K562 (cell line): Measurements from ENCODE around the gene RBM28. TPM values are rescaled to one million over a fixed set of nuclear protein-coding genes. Genes with fewer than 3 reads are reported as not detected.

Experiments
- ATAC-seq: fragments of 200-7000 bp; cut with Tn5 transposase; 3 replicates; pipeline ENCODE4 v1.9.1; 2020; ENCODE audit warnings: moderate library complexity
- BruUV-seq: library from RNA; stranded (reverse); fragments of 400-500 nt; replicated peaks from 2 replicates; lab custom pipeline; 2021; lab: Mats Ljungman, UMichigan
- CTCF ChIA-PET: fragments of 300-600 bp; formaldehyde crosslinking; extraction: SDS; loops from one replicate; lab custom pipeline; 2021; ENCODE audit warnings: low intra/inter-chr PET ratio; lab: Yijun Ruan, JAX
- POLR2A ChIA-PET: fragments of 300-600, 350-650 bp; sonication (Branson Sonifier 250); formaldehyde crosslinking; extraction: SDS; loops from one replicate; lab custom pipeline; 2021; ENCODE audit warnings: antibody characterized with exemption, inconsistent platforms; lab: Yijun Ruan, JAX
- DNase-seq, 4 experiments: peaks; one replicate each; pipeline versions ENCODE4 v3.0.0 to v3.0.0-alpha.2; 2011 to 2018; ENCODE audit warnings: low spot score in 3 of 4, mixed read lengths in 3 of 4; ENCODE audit errors: extremely low read depth in 1 of 4
- FAIRE-seq: peaks from 2 replicates; lab custom pipeline; 2011; peaks lifted over from hg19 to GRCh38; lab: Jason Lieb, UNC
- H2AFZ ChIP-seq: 2 replicates; pipeline ENCODE4 v1.6.0; 2011; ENCODE audit warnings: low read depth, low read length, control low read depth, inconsistent platforms
- H3K27ac ChIP-seq: fragments of 200-600 bp; 3 replicates; pipeline ENCODE4 v1.8.0; 2011; ENCODE audit warnings: low read depth, mild to moderate bottlenecking, control low read depth, inconsistent platforms, low read length, moderate library complexity, mixed read lengths; ENCODE audit errors: extremely low read depth
- H3K27me3 ChIP-seq, 2 experiments: fragments of 300-600 bp in 1 of 2; 2 replicates in 1 of 2; 3 replicates in 1 of 2; pipeline versions ENCODE4 v1.6.0 to v1.8.0; 2011; ENCODE audit warnings: inconsistent platforms in 2 of 2, low read length in 2 of 2, mild to moderate bottlenecking in 1 of 2, mixed read lengths in 1 of 2, moderate library complexity in 1 of 2; ENCODE audit not compliant: control insufficient read depth in 2 of 2, insufficient read depth in 2 of 2
- H3K36me3 ChIP-seq: fragments of 300-600 bp; 3 replicates; pipeline ENCODE4 v1.8.0; 2011; ENCODE audit warnings: mild to moderate bottlenecking, low read length, inconsistent platforms; ENCODE audit not compliant: control insufficient read depth, insufficient read depth
- H3K4me1 ChIP-seq, 2 experiments: fragments of 200-600 bp in 1 of 2; replicated peaks in 1 of 2; 2 replicates in 1 of 2; 3 replicates in 1 of 2; pipeline versions ENCODE4 v1.5.1 to v1.8.0; 2011; ENCODE audit warnings: inconsistent platforms in 2 of 2, low read length in 2 of 2, mild to moderate bottlenecking in 1 of 2, mixed read lengths in 1 of 2, moderate library complexity in 1 of 2; ENCODE audit not compliant: control insufficient read depth in 2 of 2, insufficient read depth in 2 of 2
- H3K4me2 ChIP-seq: 2 replicates; pipeline ENCODE4 v1.6.1; 2011; ENCODE audit warnings: low read length, control low read depth, inconsistent platforms, mixed read lengths; ENCODE audit not compliant: insufficient read depth
- H3K4me3 ChIP-seq: fragments of 200-600 bp; sonication (generic), shearing (Covaris generic); 2 replicates; pipeline ENCODE4 v1.5.1; 2016; ENCODE audit warnings: control low read depth, inconsistent platforms
- H3K79me2 ChIP-seq: fragments of 200-600 bp; 3 replicates; pipeline ENCODE4 v1.8.0; 2011; ENCODE audit warnings: low read length, inconsistent platforms; ENCODE audit not compliant: control insufficient read depth, insufficient read depth
- H3K9ac ChIP-seq, 2 experiments: 2 replicates each; pipeline versions ENCODE4 v1.6.0 to v1.6.1; 2011; ENCODE audit warnings: low read depth in 2 of 2, low read length in 2 of 2, control low read depth in 1 of 2, inconsistent platforms in 1 of 2, mild to moderate bottlenecking in 1 of 2, mixed read lengths in 1 of 2; ENCODE audit not compliant: insufficient read depth in 1 of 2
- H3K9me1 ChIP-seq: one replicate; pipeline ENCODE4 v1.6.0; 2011; ENCODE audit warnings: inconsistent platforms, mild to moderate bottlenecking, low read length, moderate library complexity; ENCODE audit not compliant: control insufficient read depth, insufficient read depth
- H3K9me3 ChIP-seq: replicated peaks from 2 replicates; pipeline ENCODE4 v1.5.1; 2011; ENCODE audit warnings: low read depth, low read length, inconsistent platforms; ENCODE audit not compliant: control insufficient read depth, insufficient read depth
- H4K20me1 ChIP-seq: replicated peaks from 2 replicates; pipeline ENCODE4 v1.6.1; 2011; ENCODE audit warnings: low read length, inconsistent platforms, mixed read lengths; ENCODE audit not compliant: control insufficient read depth, insufficient read depth
- CC2D1A ChIP-seq: fragments of 450-650 bp; IDR thresholded peaks from 2 replicates; pipeline ENCODE4 v1.6.1; 2017; ENCODE audit warnings: mild to moderate bottlenecking
- GATA2 ChIP-seq: sonication (generic); formaldehyde crosslinking; IDR thresholded peaks from 2 replicates; pipeline ENCODE4 v1.4.0; 2020; ENCODE audit warnings: mild to moderate bottlenecking, missing genetic modification reagents
- KLF16 ChIP-seq: IDR thresholded peaks from 2 replicates; pipeline ENCODE4 v1.6.1; 2016; ENCODE audit warnings: antibody characterized with exemption
- MAZ ChIP-seq, 2 experiments: fragments of 450-650 bp in 1 of 2; sonication (generic) in 1 of 2; formaldehyde crosslinking; IDR thresholded peaks in 1 of 2; conservative IDR thresholded peaks in 1 of 2; 2 replicates each; pipeline versions ENCODE4 v1.4.0 to v1.5.0; 2020; ENCODE audit warnings: mild to moderate bottlenecking in 1 of 2, missing genetic modification reagents in 1 of 2
- NBN ChIP-seq: fragments of 450-650 bp; IDR thresholded peaks from 2 replicates; pipeline ENCODE4 v1.6.1; 2016; ENCODE audit warnings: low read depth, mild to moderate bottlenecking
- NCOA6 ChIP-seq: fragments of 450-650 bp; IDR thresholded peaks from 2 replicates; pipeline ENCODE4 v1.6.1; 2017; ENCODE audit warnings: mild to moderate bottlenecking
- RAD21 ChIP-seq, 2 experiments: fragments of 250-450 bp in 1 of 2; fragments of 450-650 bp in 1 of 2; sonication (Bioruptor Pico) in 1 of 2; formaldehyde crosslinking in 1 of 2; IDR thresholded peaks in 1 of 2; conservative IDR thresholded peaks in 1 of 2; 2 replicates each; pipeline versions ENCODE4 v1.4.0 to v1.8.0; 2020 to 2022; ENCODE audit warnings: mild to moderate bottlenecking in 2 of 2, moderate library complexity in 1 of 2
- SMARCC2 ChIP-seq: fragments of 450-650 bp; IDR thresholded peaks from 2 replicates; pipeline ENCODE4 v1.6.1; 2017; ENCODE audit warnings: antibody characterized with exemption, moderate library complexity, mild to moderate bottlenecking, low read depth
- STAG1 ChIP-seq: sonication (generic); formaldehyde crosslinking; IDR thresholded peaks from 2 replicates; pipeline ENCODE4 v1.5.0; 2020; ENCODE audit warnings: missing genetic modification reagents, borderline replicate concordance
- ZNF717 ChIP-seq: fragments of 250-450 bp; sonication (Bioruptor Pico); IDR thresholded peaks from 2 replicates; pipeline ENCODE4 v1.5.0; 2021
- WGBS: fragments of 100-300 bp; shearing (Covaris generic); methylation state at CpG from one replicate; pipeline ENCODE4 v1.1.6; 2016; ENCODE audit warnings: low coverage, mixed read lengths; ENCODE audit not compliant: insufficient coverage; ENCODE audit errors: missing lambda C conversion rate; 5-methylcytosine and 5-hydroxymethylcytosine counted together
- in situ Hi-C: fragments of 300-500 bp; cut with MboI; formaldehyde crosslinking; loops from 4 replicates; pipeline ENCODE4 v1.15.0; 2018; ENCODE audit warnings: inconsistent platforms, mixed read lengths
- intact Hi-C: fragments of 100-400 bp; cut with micrococcal nuclease; formaldehyde crosslinking; loops from 2 replicates; pipeline ENCODE4 v1.14.2; 2022
- polyA plus RNA-seq, 8 experiments: library from polyadenylated mRNA; depleted of rRNA in 4 of 8; stranded (reverse) in 5 of 8; unstranded in 3 of 8; fragments of >200 nt; fragmentation: Nextera tagmentation in 2 of 8; fragmentation: Illumina TruSeq in 1 of 8; extraction: Ambion mirVana in 2 of 8; extraction: Trizol in 1 of 8; gene quantifications; 2 replicates each; pipeline versions ENCODE4 v1.2.1 to v1.2.3, GENCODE V29; 2011 to 2014; ENCODE audit warnings: inconsistent platforms in 1 of 8, missing spikeins in 1 of 8
- total RNA-seq, 7 experiments: library from RNA; depleted of rRNA in 6 of 7; stranded (reverse); fragments of >200 nt in 6 of 7; fragmentation: Illumina TruSeq in 2 of 7; extraction: Trizol in 2 of 7; gene quantifications; 2 replicates each; pipeline versions ENCODE4 v1.2.1 to v1.2.3, GENCODE V29; 2011 to 2021; ENCODE audit warnings: low replicate concordance in 1 of 7
- TF ChIP-seq, protein P1 (sequence below): sonication (generic); formaldehyde crosslinking; IDR thresholded peaks from 2 replicates; pipeline ENCODE4 v1.8.0; 2022; ENCODE audit warnings: mild to moderate bottlenecking, missing genetic modification reagents
- TF ChIP-seq, protein P2 (sequence below): fragments of 450-650 bp; formaldehyde crosslinking; IDR thresholded peaks from 2 replicates; pipeline ENCODE4 v1.4.0; 2020; ENCODE audit warnings: mild to moderate bottlenecking, moderate library complexity
- TF ChIP-seq, protein P3 (sequence below), 3 experiments: IDR thresholded peaks in 2 of 3; conservative IDR thresholded peaks in 1 of 3; 2 replicates each; pipeline ENCODE4 v1.5.1; 2011 to 2012; ENCODE audit warnings: low read length in 3 of 3, mild to moderate bottlenecking in 3 of 3, control low read depth in 2 of 3, improper control_type of control experiment in 1 of 3, inconsistent platforms in 1 of 3, low read depth in 1 of 3, mixed read lengths in 1 of 3, moderate library complexity in 1 of 3; ENCODE audit not compliant: insufficient read depth in 2 of 3

The RBM28 gene
- total and polyA plus RNA-seq, 9 of the 15 experiments (the other 6 are each of a cell fraction or from before 2014, with no cell fraction given): 65.8 to 213 (median 138) TPM

- peaks cover 2 to 16% of the 10 kb centered on the region in 2 experiments; a peak in 2 of 5 replicates for H3K27me3 ChIP-seq
- POLR2A ChIA-PET: interaction anchor here (0.6 to 1.4 kb wide), 9 partner anchors 10 to 108 kb away, joined by 3 to 13 read pairs (median 3); partner anchors contain the start of gene HILPDA
- no peak overlapping the region for H3K4me2 ChIP-seq
- FAIRE-seq (peak; percentile 37), DNase-seq (peak; percentile 64 to 72 (median 68)), ATAC-seq (peak; percentile 46)
- no peak overlapping the region for H3K9ac ChIP-seq
- H2AFZ ChIP-seq: no peak overlapping the region
- CTCF ChIA-PET: interaction anchor here (0.8 to 4.4 kb wide), 3 partner anchors 40 to 532 kb away, joined by 4 to 81 read pairs (median 12); no protein-coding TSS in a partner anchor
- in situ Hi-C loops (loop anchor here (5.0 kb wide), 1 partner anchor 35 kb away; no protein-coding TSS in a partner anchor), intact Hi-C loops (loop anchor here (1.0 kb wide), 2 partner anchors 40 to 80 kb away; no protein-coding TSS in a partner anchor)
- H3K79me2 ChIP-seq: peaks cover 11% of the 10 kb centered on the region
- H3K36me3 ChIP-seq: no peaks in the 10 kb centered on the region
- peaks cover 1 to 19% of the 10 kb centered on the region in 2 experiments for H3K4me1 ChIP-seq
- H3K9me3 ChIP-seq: no peaks in the 10 kb centered on the region; the same call in 1 of the 2 replicates
- H3K9me1 ChIP-seq: no peaks in the 10 kb centered on the region
- H3K4me3 ChIP-seq: no peak overlapping the region
- no peak overlapping the region for H3K27ac ChIP-seq
- no TSS peak for BruUV-seq
- no peaks in the 10 kb centered on the region for H4K20me1 ChIP-seq
- 3% methylated on average over 2 of the region's 2 CpGs for WGBS
- peak; percentile 80 for TF ChIP-seq CC2D1A
- TF ChIP-seq RAD21 (CRISPR knock-in tag; conservative IDR thresholded peaks at IDR 0.05 in 1 of 2, IDR thresholded peaks at IDR 0.05 in 1 of 2): peak; percentile 90 to 94
- no peak for TF ChIP-seq ZNF717 (CRISPR knock-in tag)
- TF ChIP-seq, protein P1, sequence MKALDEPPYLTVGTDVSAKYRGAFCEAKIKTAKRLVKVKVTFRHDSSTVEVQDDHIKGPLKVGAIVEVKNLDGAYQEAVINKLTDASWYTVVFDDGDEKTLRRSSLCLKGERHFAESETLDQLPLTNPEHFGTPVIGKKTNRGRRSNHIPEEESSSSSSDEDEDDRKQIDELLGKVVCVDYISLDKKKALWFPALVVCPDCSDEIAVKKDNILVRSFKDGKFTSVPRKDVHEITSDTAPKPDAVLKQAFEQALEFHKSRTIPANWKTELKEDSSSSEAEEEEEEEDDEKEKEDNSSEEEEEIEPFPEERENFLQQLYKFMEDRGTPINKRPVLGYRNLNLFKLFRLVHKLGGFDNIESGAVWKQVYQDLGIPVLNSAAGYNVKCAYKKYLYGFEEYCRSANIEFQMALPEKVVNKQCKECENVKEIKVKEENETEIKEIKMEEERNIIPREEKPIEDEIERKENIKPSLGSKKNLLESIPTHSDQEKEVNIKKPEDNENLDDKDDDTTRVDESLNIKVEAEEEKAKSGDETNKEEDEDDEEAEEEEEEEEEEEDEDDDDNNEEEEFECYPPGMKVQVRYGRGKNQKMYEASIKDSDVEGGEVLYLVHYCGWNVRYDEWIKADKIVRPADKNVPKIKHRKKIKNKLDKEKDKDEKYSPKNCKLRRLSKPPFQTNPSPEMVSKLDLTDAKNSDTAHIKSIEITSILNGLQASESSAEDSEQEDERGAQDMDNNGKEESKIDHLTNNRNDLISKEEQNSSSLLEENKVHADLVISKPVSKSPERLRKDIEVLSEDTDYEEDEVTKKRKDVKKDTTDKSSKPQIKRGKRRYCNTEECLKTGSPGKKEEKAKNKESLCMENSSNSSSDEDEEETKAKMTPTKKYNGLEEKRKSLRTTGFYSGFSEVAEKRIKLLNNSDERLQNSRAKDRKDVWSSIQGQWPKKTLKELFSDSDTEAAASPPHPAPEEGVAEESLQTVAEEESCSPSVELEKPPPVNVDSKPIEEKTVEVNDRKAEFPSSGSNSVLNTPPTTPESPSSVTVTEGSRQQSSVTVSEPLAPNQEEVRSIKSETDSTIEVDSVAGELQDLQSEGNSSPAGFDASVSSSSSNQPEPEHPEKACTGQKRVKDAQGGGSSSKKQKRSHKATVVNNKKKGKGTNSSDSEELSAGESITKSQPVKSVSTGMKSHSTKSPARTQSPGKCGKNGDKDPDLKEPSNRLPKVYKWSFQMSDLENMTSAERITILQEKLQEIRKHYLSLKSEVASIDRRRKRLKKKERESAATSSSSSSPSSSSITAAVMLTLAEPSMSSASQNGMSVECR (CRISPR knock-in tag): no peak
- TF ChIP-seq NBN: no peak
- peak; percentile 8; the same call in 1 of the 2 replicates for TF ChIP-seq GATA2 (CRISPR knock-in tag)
- TF ChIP-seq, protein P2, sequence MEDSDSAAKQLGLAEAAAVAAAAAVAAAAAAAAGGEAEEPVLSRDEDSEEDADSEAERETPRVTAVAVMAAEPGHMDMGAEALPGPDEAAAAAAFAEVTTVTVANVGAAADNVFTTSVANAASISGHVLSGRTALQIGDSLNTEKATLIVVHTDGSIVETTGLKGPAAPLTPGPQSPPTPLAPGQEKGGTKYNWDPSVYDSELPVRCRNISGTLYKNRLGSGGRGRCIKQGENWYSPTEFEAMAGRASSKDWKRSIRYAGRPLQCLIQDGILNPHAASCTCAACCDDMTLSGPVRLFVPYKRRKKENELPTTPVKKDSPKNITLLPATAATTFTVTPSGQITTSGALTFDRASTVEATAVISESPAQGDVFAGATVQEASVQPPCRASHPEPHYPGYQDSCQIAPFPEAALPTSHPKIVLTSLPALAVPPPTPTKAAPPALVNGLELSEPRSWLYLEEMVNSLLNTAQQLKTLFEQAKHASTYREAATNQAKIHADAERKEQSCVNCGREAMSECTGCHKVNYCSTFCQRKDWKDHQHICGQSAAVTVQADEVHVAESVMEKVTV: peak; percentile 88
- peak; percentile 78 for TF ChIP-seq STAG1
- TF ChIP-seq SMARCC2: no peak
- 0 out of 2 replicates have a peak, but pooled peaks have one; percentile 39 for TF ChIP-seq KLF16
- no peak for TF ChIP-seq NCOA6
- TF ChIP-seq MAZ (CRISPR knock-in tag; conservative IDR thresholded peaks at IDR 0.05 in 1 of 2, IDR thresholded peaks at IDR 0.05 in 1 of 2): peak in 1 of 2 experiments; percentile 52; a peak in 1 of 4 replicates
- TF ChIP-seq, protein P3, sequence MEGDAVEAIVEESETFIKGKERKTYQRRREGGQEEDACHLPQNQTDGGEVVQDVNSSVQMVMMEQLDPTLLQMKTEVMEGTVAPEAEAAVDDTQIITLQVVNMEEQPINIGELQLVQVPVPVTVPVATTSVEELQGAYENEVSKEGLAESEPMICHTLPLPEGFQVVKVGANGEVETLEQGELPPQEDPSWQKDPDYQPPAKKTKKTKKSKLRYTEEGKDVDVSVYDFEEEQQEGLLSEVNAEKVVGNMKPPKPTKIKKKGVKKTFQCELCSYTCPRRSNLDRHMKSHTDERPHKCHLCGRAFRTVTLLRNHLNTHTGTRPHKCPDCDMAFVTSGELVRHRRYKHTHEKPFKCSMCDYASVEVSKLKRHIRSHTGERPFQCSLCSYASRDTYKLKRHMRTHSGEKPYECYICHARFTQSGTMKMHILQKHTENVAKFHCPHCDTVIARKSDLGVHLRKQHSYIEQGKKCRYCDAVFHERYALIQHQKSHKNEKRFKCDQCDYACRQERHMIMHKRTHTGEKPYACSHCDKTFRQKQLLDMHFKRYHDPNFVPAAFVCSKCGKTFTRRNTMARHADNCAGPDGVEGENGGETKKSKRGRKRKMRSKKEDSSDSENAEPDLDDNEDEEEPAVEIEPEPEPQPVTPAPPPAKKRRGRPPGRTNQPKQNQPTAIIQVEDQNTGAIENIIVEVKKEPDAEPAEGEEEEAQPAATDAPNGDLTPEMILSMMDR (IDR thresholded peaks at IDR 0.05 in 2 of 3, conservative IDR thresholded peaks at IDR 0.05 in 1 of 3; ENCODE audit: insufficient read depth in 2 of 3, low read depth in 1 of 3, low read length in 3 of 3): peak; percentile 84 to 97 (median 88)
These were observed 4.0 kb upstream of the RBM28 start for GRCh38 chr7:128347647-128348097.
